Transverse colon (tissue), 3 donors: ENCODE results near the gene TBCD.

Experiments
- CTCF ChIP-seq, 5 experiments: fragments of 200-600 bp in 3 of 5; fragments of 450-650 bp in 2 of 5; sonication (generic) in 3 of 5; IDR thresholded peaks; 1 replicate in 2 of 5; 2 replicates in 3 of 5; pipeline ENCODE4 v1.5.1; 2016 to 2017; ENCODE audit warnings: antibody characterized with exemption in 5 of 5, inconsistent platforms in 3 of 5, mild to moderate bottlenecking in 2 of 5, moderate library complexity in 1 of 5
- POLR2A ChIP-seq: fragments of 450-650 bp; IDR thresholded peaks from one replicate; pipeline ENCODE4 v1.6.1; 2016; ENCODE audit warnings: antibody characterized with exemption, mild to moderate bottlenecking, moderate library complexity

- TF ChIP-seq POLR2A: no peak
- no peak for TF ChIP-seq CTCF (IDR thresholded peaks at IDR 0.05)
These were observed 20.2 kb downstream of the TBCD start for GRCh38 chr17:82772026-82772425.
